ENCODE measurements around the gene NAT9. TPM values are rescaled to one million over a fixed set of nuclear protein-coding genes. Genes with fewer than 3 reads are reported as not detected.

NAT9 gene
- polyA plus RNA-seq (ENCODE audit: insufficient read length in 12 of 12): 10 to 100 TPM in 11 of 12 donors, not detected in 1; 26.8 to 42.5 (median 33.6) TPM
- long read RNA-seq, donor 1, partial matches to known transcripts: 0 of 6 reads
- long read RNA-seq, donor 1, other reads (novel, unspliced or antisense): 0 of 6 reads
- long read RNA-seq, donor 2, transcript NAT9-201 (7 exons, 1,875 nt): major isoform, 7 of 13 reads
- long read RNA-seq, donor 2, partial matches to known transcripts: 0 of 13 reads
- long read RNA-seq, donor 2, other reads (novel, unspliced or antisense): 0 of 13 reads
- long read RNA-seq, donor 3, partial matches to known transcripts: 0 of 3 reads
- long read RNA-seq, donor 3, other reads (novel, unspliced or antisense): 0 of 3 reads
- long read RNA-seq, donor 4, partial matches to known transcripts: 0 of 5 reads
- long read RNA-seq, donor 4, other reads (novel, unspliced or antisense): 0 of 5 reads
- long read RNA-seq, donor 5, transcript NAT9-210 (7 exons, 1,860 nt): major isoform, 15 of 23 reads
- long read RNA-seq, donor 5, transcript NAT9-201 (7 exons, 1,875 nt): minor isoform, 5 of 23 reads
- long read RNA-seq, donor 5, partial matches to known transcripts: 0 of 23 reads
- long read RNA-seq, donor 5, other reads (novel, unspliced or antisense): 0 of 23 reads
- long read RNA-seq, donor 6, partial matches to known transcripts: 0 of 4 reads
- long read RNA-seq, donor 6, other reads (novel, unspliced or antisense): 0 of 4 reads
- long read RNA-seq, donor 7, partial matches to known transcripts: 0 of 6 reads
- long read RNA-seq, donor 7, other reads (novel, unspliced or antisense): 0 of 6 reads
- long read RNA-seq, donor 8, transcript NAT9-210 (7 exons, 1,860 nt): major isoform, 6 of 11 reads
- long read RNA-seq, donor 8, partial matches to known transcripts: 0 of 11 reads
- long read RNA-seq, donor 8, other reads (novel, unspliced or antisense): 0 of 11 reads
- long read RNA-seq, donor 9, partial matches to known transcripts: 0 of 5 reads
- long read RNA-seq, donor 9, other reads (novel, unspliced or antisense): 0 of 5 reads
- long read RNA-seq, donor 10, transcript NAT9-210 (7 exons, 1,860 nt): major isoform, 8 of 15 reads
- long read RNA-seq, donor 10, partial matches to known transcripts: 0 of 15 reads
- long read RNA-seq, donor 10, other reads (novel, unspliced or antisense): 0 of 15 reads
- long read RNA-seq, donor 11, partial matches to known transcripts: 0 of 9 reads
- long read RNA-seq, donor 11, other reads (novel, unspliced or antisense): 0 of 9 reads

GRCh38 chr17:74776044-74776962, at the start of gene NAT9:
Gene NAT9 (minus strand): TSS chr17:74776345. CDS start chr17:74775698, 647 bp downstream.
- DNase-seq: peak; percentile 97

- DNase-seq: no peak
These were observed 48.9 kb upstream of the NAT9 start for GRCh38 chr17:74824961-74825627.

DNA sequence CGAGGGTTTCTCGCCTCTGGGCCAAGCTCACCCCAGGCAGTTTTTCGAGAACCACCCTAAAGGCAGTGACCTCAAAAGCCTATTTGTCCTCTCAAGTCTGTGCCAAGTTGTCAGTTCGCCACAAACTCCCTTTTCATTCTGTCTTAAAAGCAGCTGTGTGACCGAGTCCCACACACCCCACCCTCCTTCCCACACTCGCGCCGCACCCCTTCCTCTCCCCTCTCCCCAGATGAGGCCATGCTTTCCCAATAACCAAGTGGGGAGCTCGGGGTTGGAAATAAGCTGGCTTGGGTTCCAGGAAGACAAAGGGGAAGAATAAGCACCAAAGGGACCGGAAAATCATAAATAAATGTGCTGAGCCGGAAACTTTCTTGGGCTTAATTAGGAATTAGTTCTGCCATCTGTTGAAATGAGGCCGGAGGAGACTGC, 46.8 kb upstream of the NAT9 start:
- peak; percentile 46 for DNase-seq

DNA sequence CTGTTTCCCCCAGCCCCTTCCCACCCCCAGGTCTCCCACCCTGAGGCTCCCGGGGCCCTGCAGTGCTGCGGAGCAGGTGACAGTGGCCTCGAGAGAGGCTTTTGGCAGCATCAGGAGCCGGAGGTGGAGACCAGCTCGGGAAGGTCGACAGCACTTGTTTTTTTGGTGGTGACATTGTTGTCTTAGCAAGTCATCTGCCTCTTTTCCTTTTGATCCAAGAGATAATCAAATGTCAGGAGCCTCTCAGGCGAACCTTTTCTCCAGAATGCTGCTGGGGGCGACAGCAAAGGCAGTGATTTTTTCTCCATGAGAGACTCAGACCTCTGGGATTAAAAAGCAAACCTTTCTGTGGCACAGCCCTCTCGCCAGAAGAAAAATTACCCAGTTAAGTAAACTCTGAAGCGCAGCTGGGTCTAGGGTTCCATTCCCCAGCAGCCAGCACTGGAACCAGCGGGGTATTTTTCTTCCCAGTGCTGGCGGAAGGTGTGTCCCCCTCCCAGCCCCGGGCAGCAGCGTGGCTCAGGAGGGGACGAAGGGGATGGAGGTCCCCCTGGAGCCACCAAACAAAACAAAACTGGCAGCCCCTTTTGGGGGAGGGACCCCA, 46.3 kb upstream of the NAT9 start:
- no peak for DNase-seq

DNA sequence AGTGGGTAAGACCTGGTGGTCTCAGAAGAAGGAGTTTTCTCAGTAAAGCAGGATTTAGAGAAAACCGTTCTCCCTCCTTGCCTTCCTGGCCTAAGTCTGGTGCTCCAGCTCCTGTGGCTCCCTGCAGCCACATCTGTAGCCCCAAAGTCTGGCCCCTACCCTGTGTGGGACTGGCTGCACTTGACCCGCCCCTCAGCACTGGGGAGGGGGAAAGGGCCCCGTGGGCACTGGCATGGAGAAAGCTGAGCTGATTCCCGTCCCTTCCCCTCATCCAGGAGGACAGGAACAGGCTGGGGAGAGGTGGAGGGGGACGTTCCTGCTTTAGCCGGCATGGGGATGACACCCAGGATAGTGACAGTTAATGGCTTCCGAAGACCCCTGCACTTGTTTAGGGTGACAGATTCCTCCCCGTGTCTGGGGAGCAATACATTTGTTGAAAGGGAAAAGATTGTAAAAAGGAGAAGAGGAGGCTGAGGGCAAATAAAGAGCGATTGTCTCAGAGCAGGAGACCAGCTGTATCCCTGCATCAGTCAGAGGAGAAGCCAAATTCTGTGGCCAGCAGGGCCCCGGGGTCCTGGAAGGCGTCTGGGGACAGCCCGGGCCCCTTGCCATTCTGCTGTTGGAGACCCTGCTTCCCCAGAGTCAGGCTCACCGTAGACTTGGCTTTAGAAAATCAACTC, 45.6 kb upstream of the NAT9 start:
- no peak for DNase-seq

DNA sequence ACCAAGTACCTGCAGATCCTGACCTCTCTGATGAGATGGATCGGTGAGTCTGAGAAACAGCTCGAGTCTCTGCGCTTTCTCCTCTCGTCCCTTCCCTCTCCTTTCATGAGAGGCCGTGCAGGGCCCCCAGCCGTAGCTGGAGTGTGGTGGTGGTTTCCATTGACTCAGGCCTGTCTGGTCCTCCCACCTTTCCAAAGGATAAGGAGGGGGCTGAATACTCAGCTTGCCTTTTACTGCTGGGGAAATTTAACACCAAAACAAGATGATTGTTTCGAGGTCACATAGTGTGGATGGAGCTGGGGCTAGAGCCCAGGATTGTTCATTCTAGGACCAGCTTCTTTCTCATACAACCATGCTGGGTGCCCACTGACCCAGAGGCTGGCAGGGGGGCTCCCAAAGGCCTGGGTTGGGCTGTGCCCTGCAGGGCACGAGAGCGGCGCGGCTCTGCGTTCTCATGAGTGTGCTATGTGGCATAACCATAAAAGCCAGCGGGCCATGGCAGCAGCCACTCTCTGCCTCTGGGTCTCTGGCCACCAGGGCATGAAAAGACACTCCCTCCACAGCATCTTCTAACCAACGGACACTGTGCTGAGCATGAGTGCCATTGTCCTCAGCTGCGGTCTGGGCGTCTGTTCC, 43.8 kb upstream of the NAT9 start:
- no peak for DNase-seq

DNA sequence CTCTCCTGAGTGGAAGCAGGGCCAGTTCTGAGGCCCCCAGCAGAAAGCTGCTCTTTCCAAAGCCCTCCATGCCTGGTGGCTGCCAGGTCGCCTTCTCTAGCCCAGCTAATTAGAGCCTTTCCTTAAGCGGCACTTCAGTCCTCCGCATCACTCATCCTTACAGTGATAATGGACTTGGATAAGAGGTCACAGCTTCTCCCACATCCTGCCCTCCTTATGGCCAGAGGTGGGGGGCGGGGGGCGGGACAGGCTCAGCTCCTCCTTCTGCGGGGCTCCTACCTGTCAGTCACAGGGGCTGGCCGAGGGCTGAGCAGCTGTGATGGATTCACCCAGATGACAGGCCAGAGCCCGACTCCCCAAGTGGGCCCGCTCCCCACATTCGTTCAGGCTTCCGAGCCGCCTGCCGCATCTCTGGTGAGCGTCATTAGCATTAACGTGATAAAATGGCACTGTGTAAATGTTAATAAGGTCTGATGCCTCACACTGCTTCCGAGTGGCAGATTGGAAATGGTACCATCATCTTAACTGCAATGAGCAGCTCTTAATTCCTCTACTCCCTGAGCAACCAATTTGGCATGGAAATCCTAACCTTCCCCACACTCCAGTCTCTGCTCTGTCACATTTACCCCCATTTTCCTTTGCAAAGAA, 42.3 kb upstream of the NAT9 start:
- no peak for DNase-seq

DNA sequence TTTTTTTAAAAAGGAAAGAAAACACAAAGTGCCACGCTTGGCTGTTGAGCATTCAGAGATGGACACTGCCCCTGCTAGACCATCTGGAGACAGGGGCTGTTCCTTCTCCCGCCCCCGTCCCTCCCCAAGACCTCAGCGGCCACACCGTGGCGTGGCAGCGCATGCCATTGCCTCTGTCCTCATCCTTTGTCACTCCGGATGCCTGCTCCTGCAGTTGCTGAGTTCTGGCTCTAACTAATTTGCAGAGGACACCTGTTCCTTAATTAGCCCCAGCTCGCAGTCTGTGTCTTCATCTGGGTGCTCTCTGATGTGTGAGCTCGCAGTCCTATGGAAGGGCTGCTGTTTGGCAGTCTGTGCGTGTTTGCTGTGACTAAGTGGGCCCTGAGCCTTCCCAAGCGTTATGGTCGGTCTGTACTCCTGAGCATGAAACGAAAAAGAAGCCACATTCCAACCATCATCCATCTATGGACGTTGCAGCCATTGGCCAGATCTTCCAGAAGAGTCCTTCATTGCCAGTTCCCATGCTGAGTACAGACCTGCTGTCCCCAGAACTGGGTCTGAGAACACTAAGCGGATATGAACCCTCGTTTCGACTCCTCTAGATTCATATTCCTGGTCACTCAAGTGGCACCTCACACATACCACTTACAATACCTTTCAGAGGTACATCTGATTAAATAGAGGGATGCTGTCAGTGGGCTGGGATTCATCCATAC, 40.9 kb upstream of the NAT9 start:
- no peak for DNase-seq

- no peak for DNase-seq
These were observed 39.6 kb upstream of the NAT9 start for GRCh38 chr17:74815550-74816370.

GRCh38 chr17:74815067-74815466, 38.9 kb upstream of the NAT9 start:
- no peak for DNase-seq

DNA sequence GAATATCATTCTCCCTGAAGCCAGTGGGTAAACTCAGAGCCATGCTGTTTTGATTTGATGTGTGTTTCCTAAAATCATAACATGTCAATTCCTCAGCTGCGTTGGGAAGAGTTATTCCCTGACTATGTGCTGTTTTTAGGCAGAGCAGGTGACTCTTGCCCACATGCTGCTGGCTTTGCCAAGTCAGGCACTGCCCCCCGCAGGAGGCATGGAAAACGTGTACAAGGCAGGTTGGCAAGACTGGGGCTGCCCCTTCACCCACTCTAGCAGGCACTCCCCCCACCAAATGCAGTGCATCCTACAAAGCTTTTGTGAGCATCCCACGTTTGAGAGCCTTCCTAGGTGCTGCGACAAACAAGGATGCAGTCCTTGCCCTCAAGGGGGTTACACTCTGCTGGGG, 38.3 kb upstream of the NAT9 start:
- no peak for DNase-seq

DNA sequence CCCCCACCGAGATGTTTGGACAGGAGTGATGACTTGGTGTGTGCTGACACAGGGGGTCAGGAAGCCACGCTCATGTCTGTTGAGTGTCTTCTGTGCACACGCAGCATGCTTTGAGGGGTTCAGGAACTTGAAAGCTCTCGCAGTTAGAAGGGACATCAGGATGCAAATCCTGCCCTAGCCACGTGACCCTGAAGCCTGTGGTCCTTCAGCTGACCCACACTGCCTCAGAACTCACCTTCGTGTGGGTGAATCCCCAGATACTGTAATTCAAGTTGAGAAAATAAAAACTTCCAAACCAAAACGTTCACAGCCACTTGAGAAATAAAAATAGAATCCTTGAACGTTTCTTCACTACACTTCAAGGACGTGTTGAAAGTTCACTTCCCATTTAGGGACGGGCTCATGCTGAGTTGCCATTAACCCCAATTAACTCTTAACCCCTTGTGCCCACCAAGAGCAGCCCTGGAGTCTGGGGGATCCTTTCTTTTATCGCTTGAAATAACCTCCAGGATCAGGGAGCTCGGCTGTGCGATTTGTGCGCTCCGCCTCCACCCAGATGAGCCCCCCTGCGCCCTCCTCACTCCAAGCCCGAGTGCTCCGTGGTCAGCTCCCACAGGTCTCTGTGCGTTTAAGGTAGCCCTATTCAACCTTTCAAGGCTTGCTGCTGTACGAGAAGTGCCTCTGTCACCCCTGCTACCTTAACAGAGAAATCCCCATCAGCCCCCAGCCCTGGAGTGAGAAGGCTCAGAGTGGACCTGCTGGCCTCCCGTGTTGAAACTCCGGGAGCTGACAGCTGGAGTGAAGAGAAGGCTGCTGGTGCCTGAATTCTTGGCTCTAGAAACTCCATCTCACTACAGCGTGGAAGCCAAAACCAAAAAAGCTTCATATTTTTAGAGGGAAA, 36.2 kb upstream of the NAT9 start:
- DNase-seq: no peak

- no peak for DNase-seq
These were observed 34.7 kb upstream of the NAT9 start for GRCh38 chr17:74810699-74811485.

GRCh38 chr17:74808714-74809430, 32.7 kb upstream of the NAT9 start:
- DNase-seq: no peak
